Measurements from ENCODE around the gene HEATR5B.

DNA sequence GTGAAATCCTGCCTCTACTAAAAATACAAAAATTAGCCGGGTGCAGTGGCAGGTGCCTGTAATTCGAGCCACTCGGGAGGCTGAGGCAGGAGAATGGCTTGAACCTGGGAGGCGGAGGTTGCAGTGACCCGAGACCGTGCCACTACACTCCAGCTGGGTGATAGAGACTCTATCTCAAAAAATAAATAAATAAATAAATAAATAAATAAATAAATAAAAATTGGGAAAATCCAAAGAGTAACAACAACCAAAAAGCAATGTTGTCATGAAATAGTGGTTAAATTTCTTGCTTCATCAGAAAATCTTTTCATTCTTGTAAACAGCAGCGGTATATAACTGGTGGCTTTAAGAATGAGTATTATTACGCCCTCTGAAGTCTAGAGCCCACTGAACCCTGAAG, 54.4 kb downstream of the HEATR5B start:
- TF ChIP-seq, protein P1, sequence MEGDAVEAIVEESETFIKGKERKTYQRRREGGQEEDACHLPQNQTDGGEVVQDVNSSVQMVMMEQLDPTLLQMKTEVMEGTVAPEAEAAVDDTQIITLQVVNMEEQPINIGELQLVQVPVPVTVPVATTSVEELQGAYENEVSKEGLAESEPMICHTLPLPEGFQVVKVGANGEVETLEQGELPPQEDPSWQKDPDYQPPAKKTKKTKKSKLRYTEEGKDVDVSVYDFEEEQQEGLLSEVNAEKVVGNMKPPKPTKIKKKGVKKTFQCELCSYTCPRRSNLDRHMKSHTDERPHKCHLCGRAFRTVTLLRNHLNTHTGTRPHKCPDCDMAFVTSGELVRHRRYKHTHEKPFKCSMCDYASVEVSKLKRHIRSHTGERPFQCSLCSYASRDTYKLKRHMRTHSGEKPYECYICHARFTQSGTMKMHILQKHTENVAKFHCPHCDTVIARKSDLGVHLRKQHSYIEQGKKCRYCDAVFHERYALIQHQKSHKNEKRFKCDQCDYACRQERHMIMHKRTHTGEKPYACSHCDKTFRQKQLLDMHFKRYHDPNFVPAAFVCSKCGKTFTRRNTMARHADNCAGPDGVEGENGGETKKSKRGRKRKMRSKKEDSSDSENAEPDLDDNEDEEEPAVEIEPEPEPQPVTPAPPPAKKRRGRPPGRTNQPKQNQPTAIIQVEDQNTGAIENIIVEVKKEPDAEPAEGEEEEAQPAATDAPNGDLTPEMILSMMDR (IDR thresholded peaks at IDR 0.05), result no peak
- no peak for TF ChIP-seq POLR2A (IDR thresholded peaks at IDR 0.05)
